ENCODE measurements around the gene ADAM10. TPM values are rescaled to one million over a fixed set of nuclear protein-coding genes. Genes with fewer than 3 reads are reported as not detected.

ADAM10 gene
- total and polyA plus RNA-seq, 2 of the 8 experiments (the other 6 are each of a cell fraction or from before 2014, with no cell fraction given) = 46.5 to 163 TPM

DNA sequence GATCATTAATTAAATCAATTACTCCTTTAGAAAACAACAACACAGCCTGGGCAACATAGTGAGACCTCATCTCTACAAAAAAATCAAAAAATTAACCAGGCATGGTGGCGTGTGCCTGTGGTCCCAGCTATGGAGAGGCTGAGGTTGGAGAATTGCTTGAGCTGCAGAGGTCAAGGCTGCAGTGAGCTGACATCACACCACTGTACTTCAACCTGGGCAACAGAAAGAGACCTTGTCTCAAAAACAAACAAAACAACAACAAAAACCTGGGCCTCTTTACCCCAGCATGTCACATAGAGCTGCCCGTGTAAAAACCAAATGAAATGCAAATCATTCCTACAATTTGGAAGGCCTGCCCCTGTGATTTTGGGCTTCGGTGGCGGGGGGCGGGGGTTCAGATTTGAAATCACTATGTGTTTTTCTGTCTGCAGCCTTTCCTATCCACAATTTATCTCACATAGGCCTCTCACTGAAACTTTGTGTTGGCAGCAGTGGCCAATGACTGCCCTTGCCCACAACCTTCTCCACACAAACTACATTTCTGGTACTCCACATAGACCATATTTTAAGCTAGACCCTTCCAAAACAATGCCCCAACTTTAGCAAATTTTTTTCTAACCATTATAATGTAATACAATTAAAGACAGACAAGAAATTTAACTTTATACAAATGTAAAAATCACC is 6.5 kb downstream of the ADAM10 start (continued):
- no peak for TF ChIP-seq FOSL1 (IDR thresholded peaks at IDR 0.05; ENCODE audit: insufficient read depth, low read depth, low read length)
- TF ChIP-seq, protein P1, sequence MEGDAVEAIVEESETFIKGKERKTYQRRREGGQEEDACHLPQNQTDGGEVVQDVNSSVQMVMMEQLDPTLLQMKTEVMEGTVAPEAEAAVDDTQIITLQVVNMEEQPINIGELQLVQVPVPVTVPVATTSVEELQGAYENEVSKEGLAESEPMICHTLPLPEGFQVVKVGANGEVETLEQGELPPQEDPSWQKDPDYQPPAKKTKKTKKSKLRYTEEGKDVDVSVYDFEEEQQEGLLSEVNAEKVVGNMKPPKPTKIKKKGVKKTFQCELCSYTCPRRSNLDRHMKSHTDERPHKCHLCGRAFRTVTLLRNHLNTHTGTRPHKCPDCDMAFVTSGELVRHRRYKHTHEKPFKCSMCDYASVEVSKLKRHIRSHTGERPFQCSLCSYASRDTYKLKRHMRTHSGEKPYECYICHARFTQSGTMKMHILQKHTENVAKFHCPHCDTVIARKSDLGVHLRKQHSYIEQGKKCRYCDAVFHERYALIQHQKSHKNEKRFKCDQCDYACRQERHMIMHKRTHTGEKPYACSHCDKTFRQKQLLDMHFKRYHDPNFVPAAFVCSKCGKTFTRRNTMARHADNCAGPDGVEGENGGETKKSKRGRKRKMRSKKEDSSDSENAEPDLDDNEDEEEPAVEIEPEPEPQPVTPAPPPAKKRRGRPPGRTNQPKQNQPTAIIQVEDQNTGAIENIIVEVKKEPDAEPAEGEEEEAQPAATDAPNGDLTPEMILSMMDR (IDR thresholded peaks at IDR 0.05; ENCODE audit: control extremely low read depth in 1 of 3, insufficient read depth in 1 of 3, low read depth in 1 of 3, low read length in 3 of 3) = no peak
- TF ChIP-seq, protein P2, sequence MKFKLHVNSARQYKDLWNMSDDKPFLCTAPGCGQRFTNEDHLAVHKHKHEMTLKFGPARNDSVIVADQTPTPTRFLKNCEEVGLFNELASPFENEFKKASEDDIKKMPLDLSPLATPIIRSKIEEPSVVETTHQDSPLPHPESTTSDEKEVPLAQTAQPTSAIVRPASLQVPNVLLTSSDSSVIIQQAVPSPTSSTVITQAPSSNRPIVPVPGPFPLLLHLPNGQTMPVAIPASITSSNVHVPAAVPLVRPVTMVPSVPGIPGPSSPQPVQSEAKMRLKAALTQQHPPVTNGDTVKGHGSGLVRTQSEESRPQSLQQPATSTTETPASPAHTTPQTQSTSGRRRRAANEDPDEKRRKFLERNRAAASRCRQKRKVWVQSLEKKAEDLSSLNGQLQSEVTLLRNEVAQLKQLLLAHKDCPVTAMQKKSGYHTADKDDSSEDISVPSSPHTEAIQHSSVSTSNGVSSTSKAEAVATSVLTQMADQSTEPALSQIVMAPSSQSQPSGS (IDR thresholded peaks at IDR 0.05; ENCODE audit: low read length) = no peak
- TF ChIP-seq SIX5 (IDR thresholded peaks at IDR 0.05; ENCODE audit: low read depth, low read length) = no peak
- TF ChIP-seq EP300 (IDR thresholded peaks at IDR 0.05; ENCODE audit: borderline replicate concordance in 1 of 2, low read depth in 2 of 2, low read length in 2 of 2) = no peak
- no peak for TF ChIP-seq TAF1 (IDR thresholded peaks at IDR 0.05; ENCODE audit: low read depth, low read length)

Data from H1 (cell line).